Heart right ventricle (tissue), 16 donors: Measurements from ENCODE around the gene MSLN. TPM values are rescaled to one million over a fixed set of nuclear protein-coding genes. Genes with fewer than 3 reads are reported as not detected.

Source experiments
- ATAC-seq, 8 donors: fragments of 200-7000 bp; cut with Tn5 transposase; one replicate each; pipeline ENCODE4 v1.9.1; 2020; ENCODE audit warnings: mild to moderate bottlenecking in 8 of 8, moderate library complexity in 8 of 8, moderate number of reproducible peaks in 1 of 8
- DNase-seq, 2 donors: peaks; one replicate each; pipeline ENCODE4 v3.0.0-alpha.2; 2020
- H3K27ac ChIP-seq, 10 donors: fragments of 200-600 bp; sonication (generic) in 2 of 10; one replicate each; pipeline versions ENCODE4 v1.5.0 to v1.8.0; 2020 to 2022; ENCODE audit warnings: mild to moderate bottlenecking in 3 of 10
- H3K27me3 ChIP-seq, 7 donors: fragments of 200-600 bp; one replicate each; pipeline ENCODE4 v1.8.0; 2021 to 2022; ENCODE audit warnings: mild to moderate bottlenecking in 2 of 7
- H3K36me3 ChIP-seq, 9 donors: fragments of 200-600 bp; sonication (generic) in 1 of 9; one replicate each; pipeline versions ENCODE4 v1.5.0 to v1.8.0; 2020 to 2022; ENCODE audit warnings: mild to moderate bottlenecking in 2 of 9
- H3K4me1 ChIP-seq, 9 donors: fragments of 200-600 bp; sonication (generic) in 1 of 9; one replicate each; pipeline versions ENCODE4 v1.5.0 to v1.8.0; 2020 to 2022; ENCODE audit warnings: mild to moderate bottlenecking in 4 of 9
- H3K4me3 ChIP-seq, 10 donors: fragments of 200-600 bp; sonication (generic) in 2 of 10; one replicate each; pipeline versions ENCODE4 v1.5.0 to v1.8.0; 2020 to 2022; ENCODE audit warnings: mild to moderate bottlenecking in 7 of 10, moderate library complexity in 2 of 10
- H3K9me3 ChIP-seq, 11 donors: fragments of 200-600 bp in 10 of 11; sonication (generic) in 2 of 11; one replicate each; pipeline versions ENCODE4 v1.5.0 to v1.8.0; 2013 to 2022; ENCODE audit warnings: mild to moderate bottlenecking in 2 of 11, control low read depth in 1 of 11, moderate library complexity in 1 of 11
- WGBS, 2 donors: extraction: QIAGEN DNeasy Blood & Tissue Kit; methylation state at CpG; one replicate each; pipeline ENCODE4 v1.1.7; 2013; ENCODE audit warnings: inconsistent platforms in 1 of 2; 5-methylcytosine and 5-hydroxymethylcytosine counted together
- intact Hi-C, 10 donors: fragments of 100-400 bp; cut with DNase I; formaldehyde crosslinking; loops; one replicate each; pipeline versions ENCODE4 v1.11.1 to v1.14.2; 2022
- microRNA-seq, 2 donors: library from miRNA; unstranded; fragments of <30 nt; microRNA quantifications; one replicate each; pipeline ENCODE4 v1.2.0, GENCODE V29; 2021
- polyA plus RNA-seq, 2 donors: library from polyadenylated mRNA; stranded (reverse); fragments of 200-250 nt; gene quantifications; one replicate each; pipeline ENCODE4 v1.2.3, GENCODE V29; 2013
- total RNA-seq, 10 donors: library from RNA; stranded (reverse); fragmentation: NEBNext Ultra II Directional in 3 of 10; extraction: Animal tissue kit (Norgen Biotek cat#: 25700) in 3 of 10; gene quantifications; one replicate each; pipeline versions ENCODE4 v1.2.1 to v1.2.4, GENCODE V29; 2021 to 2023
- TF ChIP-seq, protein P1 (sequence below), 9 donors: fragments of 200-600 bp; sonication (generic) in 2 of 9; IDR thresholded peaks; one replicate each; pipeline versions ENCODE4 v1.5.0 to v1.8.0; 2021 to 2022; ENCODE audit warnings: antibody characterized with exemption in 9 of 9, mild to moderate bottlenecking in 5 of 9, moderate library complexity in 1 of 9
- donor health status: Arrhythmogenic right ventricular cardiomyopathy.
- donor health status: ischemic (EF 13 %, LVEDD 7.1; RV severe dilation, severe dysfunction).
- donor health status: healthy with polysubstance abuse.
- donor health status: DM: no; HTN: yes; CAD: no.
- donor health status: DM: no; HTN: no; CAD: no.
- donor health status: ischemic (EF 25% LVEDD 6.9; RV normal size, moderate dysfunction).
- donor health status: ischemic (EF 25% LVEDD 5.7; RV mildly dilated, moderate dysfunction).
- donor health status: healthy.
- donor health status: DM: yes; HTN: yes; CAD: no.
- donor health status: Ischemic cardiomyopathy.
- donor health status: ischemic (EF 35%, LVEDD 5.7; RV mildly dilated, moderate dysfunction).
- donor health status: nonischemic (EF 11% LVEDD 7.7; RV severe dilation, severe dysfunction).
- donor health status: DM: yes; HTN: yes; CAD: no.
- donor health status: PGD.
- donor health status: ischemic (EF 29% LVEDD 5.4; RV normal size, mild dysfunction).
- donor health status: nonischemic (EF 23%, LVEDD 6.1; RV moderate dilation, normal function).

MSLN gene
- total and polyA plus RNA-seq, 12 donors = 0.09 to 4.0 (median 0.28) TPM; not detected in 8

DNA sequence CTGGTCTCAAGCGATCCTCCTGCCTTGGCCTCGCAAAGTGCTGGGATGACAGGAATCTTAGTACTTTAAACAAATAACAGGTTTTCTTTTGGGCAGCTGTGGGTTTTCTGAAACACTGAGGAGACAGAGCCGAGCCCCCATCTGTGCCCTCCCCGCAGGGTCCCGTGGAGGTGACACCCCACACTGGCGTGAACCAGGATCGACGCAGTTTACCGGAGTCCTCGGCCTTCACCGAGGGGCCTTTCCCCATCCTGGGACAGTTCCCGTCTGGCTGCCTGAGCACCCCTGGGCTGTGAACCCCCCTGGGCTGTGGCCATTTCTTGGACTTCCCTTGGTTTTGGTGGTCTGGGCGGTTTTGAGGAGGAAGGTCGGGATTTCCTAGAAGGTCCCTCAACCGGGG is 55.3 kb downstream of the MSLN start:
- Histone ChIP-seq H3K27ac (no peak overlapping the region), H3K27me3 (peaks cover 7 to 94% (median 78%) of the 10 kb centered on the region in 7 donors), H3K36me3 (no peaks in the 10 kb centered on the region), H3K4me3 (no peak overlapping the region), H3K4me1 (peaks cover 0 to 12% (median 0%) of the 10 kb centered on the region in 9 donors), H3K9me3 (peaks cover 0 to 5% (median 0%) of the 10 kb centered on the region in 11 donors)
- WGBS, 2 donors = 94 to 95% methylated on average over 15 of the region's 15 CpGs
- no peak for DNase-seq
- ATAC-seq = no peak
- TF ChIP-seq, protein P1, sequence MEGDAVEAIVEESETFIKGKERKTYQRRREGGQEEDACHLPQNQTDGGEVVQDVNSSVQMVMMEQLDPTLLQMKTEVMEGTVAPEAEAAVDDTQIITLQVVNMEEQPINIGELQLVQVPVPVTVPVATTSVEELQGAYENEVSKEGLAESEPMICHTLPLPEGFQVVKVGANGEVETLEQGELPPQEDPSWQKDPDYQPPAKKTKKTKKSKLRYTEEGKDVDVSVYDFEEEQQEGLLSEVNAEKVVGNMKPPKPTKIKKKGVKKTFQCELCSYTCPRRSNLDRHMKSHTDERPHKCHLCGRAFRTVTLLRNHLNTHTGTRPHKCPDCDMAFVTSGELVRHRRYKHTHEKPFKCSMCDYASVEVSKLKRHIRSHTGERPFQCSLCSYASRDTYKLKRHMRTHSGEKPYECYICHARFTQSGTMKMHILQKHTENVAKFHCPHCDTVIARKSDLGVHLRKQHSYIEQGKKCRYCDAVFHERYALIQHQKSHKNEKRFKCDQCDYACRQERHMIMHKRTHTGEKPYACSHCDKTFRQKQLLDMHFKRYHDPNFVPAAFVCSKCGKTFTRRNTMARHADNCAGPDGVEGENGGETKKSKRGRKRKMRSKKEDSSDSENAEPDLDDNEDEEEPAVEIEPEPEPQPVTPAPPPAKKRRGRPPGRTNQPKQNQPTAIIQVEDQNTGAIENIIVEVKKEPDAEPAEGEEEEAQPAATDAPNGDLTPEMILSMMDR (IDR thresholded peaks at IDR 0.05) = no peak
- intact Hi-C loops = loop anchor here in 4 of 10 donors (2.0 to 10.0 kb wide), 2 partner anchors 239 to 379 kb away; no protein-coding TSS in a partner anchor

DNA sequence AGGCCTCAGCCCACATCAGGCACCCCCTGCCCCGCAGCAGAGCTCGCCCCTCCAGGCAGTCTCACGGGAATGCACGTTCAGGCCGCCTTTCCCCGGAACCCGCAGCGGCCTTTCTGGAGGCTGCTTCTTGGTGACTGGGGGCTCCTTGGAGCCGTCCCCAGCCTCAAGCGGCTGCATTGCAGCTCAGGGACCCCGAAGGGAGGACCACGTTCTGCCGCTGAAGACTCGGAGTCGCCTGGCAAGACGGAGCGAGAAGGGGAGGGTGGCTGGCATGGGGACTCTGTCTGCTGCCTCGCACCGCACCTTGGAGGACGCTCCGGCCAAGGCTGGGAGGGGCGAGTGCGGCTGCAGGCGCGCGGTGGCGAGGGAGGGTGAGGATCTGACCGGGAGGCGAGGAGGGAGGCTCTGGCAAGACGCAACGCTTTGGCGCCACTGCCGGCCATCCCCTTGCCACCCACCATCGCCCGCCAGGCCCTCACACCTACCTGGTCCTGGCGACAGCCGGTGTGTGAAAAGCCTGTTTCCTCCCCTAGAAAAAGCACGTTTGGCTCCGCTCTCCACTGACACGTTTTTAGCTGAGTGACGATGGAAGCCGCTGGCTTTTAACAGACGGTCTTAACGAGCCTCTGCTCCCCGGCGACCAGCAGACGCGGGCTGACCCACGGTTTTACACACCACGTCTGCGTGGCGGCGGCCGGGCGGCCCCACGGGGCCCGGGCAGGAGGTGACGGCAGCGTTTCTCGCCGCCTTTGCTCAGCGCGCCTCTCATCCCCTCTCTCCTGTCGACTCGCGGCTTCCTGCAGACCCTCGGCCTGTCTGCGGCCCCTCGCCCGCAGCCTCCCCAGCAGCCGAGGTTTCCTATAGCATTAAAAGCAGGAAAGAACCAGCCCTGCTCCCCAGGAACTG is 56.7 kb downstream of the MSLN start:
- peaks cover 7 to 100% (median 83%) of the 10 kb centered on the region in 7 donors for H3K27me3 ChIP-seq
- H3K4me1 ChIP-seq = peaks cover 0 to 12% (median 0%) of the 10 kb centered on the region in 9 donors
- no peak for DNase-seq
- H3K9me3 ChIP-seq = peaks cover 0 to 3% (median 0%) of the 10 kb centered on the region in 11 donors
- WGBS, 2 donors = 55 to 61% methylated on average over 71 of the region's 71 CpGs
- H3K36me3 ChIP-seq = no peaks in the 10 kb centered on the region
- intact Hi-C loops = loop anchor here in 1 of 10 donors (10.0 kb wide), 1 partner anchor 378 kb away; no protein-coding TSS in a partner anchor
- H3K27ac ChIP-seq = no peak overlapping the region
- H3K4me3 ChIP-seq = no peak overlapping the region
- ATAC-seq = no peak
- TF ChIP-seq, protein P1 (IDR thresholded peaks at IDR 0.05) = no peak

DNA sequence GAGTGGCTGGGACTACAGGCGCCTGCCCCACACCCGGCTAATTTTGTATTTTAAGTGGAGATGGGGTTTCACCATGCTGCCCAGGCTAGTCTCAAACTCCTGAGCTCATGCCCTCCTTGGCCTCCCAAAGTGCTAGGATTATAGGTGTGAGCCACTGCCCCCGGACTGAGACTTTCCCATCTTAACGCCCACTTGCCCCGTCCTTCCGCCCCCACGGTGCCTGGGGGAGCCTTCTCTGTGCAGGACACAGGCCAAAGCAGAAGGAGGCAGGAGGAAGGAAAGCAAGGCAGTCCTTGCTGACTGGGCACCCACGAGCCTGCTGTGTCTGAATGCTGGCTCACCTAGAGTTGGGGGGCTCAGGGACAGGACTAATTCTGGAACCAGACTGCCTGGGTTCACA is 57.6 kb downstream of the MSLN start:
- no peak for DNase-seq
- H3K4me1 ChIP-seq = peaks cover 0 to 11% (median 0%) of the 10 kb centered on the region in 9 donors
- peaks cover 7 to 98% (median 81%) of the 10 kb centered on the region in 7 donors for H3K27me3 ChIP-seq
- H3K9me3 ChIP-seq = no peaks in the 10 kb centered on the region
- intact Hi-C loops = loop anchor here in 1 of 10 donors (10.0 kb wide), 1 partner anchor 377 kb away; no protein-coding TSS in a partner anchor
- H3K36me3 ChIP-seq = no peaks in the 10 kb centered on the region
- no peak for ATAC-seq
- no peak overlapping the region for H3K4me3 ChIP-seq
- TF ChIP-seq, protein P1 (IDR thresholded peaks at IDR 0.05) = no peak
- 64 to 84% methylated on average over 8 of the region's 8 CpGs for WGBS, 2 donors
- no peak overlapping the region for H3K27ac ChIP-seq

Small RNA genes within 50 kb of the gene (microRNA-seq; reads per million reads assigned to microRNA genes)
- gene MIR662 = 0 reads per million in 2 donors

Other genes with a start within 250 kb of the MSLN start
- gene CAPN15, start 233.0 kb upstream of the MSLN start, total RNA-seq = 10 to 100 TPM; 11.1 to 23.4 (median 15.3) TPM
- 10 to 100 TPM; 19.2 to 39.5 TPM for gene CAPN15, start 233.0 kb upstream of the MSLN start, polyA plus RNA-seq
- gene PRR35, start 200.3 kb upstream of the MSLN start, total RNA-seq = not detected
- gene PRR35, start 200.3 kb upstream of the MSLN start, polyA plus RNA-seq = not detected
- under 1 TPM in 8 of 10 donors, not detected in 2; 0.12 to 0.75 (median 0.47) TPM for gene NHLRC4, start 193.7 kb upstream of the MSLN start, total RNA-seq
- gene NHLRC4, start 193.7 kb upstream of the MSLN start, polyA plus RNA-seq = under 1 TPM; 0.51 to 0.59 TPM
- 10 to 100 TPM; 13.7 to 26.8 (median 19.2) TPM for gene PIGQ, start 190.8 kb upstream of the MSLN start, total RNA-seq
- 10 to 100 TPM; 35.3 to 43.7 TPM for gene PIGQ, start 190.8 kb upstream of the MSLN start, polyA plus RNA-seq
- gene RAB40C, start 170.7 kb upstream of the MSLN start, total RNA-seq = 10 to 100 TPM in 9 of 10 donors, 1 to 10 TPM in 1; 9.1 to 16.1 (median 12.1) TPM
- gene RAB40C, start 170.7 kb upstream of the MSLN start, polyA plus RNA-seq = 10 to 100 TPM; 19.4 to 32.0 TPM
- under 1 TPM; 0.11 to 0.80 (median 0.27) TPM for gene WFIKKN1, start 129.7 kb upstream of the MSLN start, total RNA-seq
- gene WFIKKN1, start 129.7 kb upstream of the MSLN start, polyA plus RNA-seq = under 1 TPM; 0.61 to 0.95 TPM
- gene METTL26, start 124.4 kb upstream of the MSLN start, total RNA-seq = 10 to 100 TPM; 34.5 to 75.9 (median 43.8) TPM
- 100 to 1,000 TPM; 123 to 237 TPM for gene METTL26, start 124.4 kb upstream of the MSLN start, polyA plus RNA-seq
- 100 to 1,000 TPM in 4 of 10 donors, 10 to 100 TPM in 6; 68.8 to 152 (median 87.8) TPM for gene MCRIP2, start 118.9 kb upstream of the MSLN start, total RNA-seq
- 100 to 1,000 TPM; 163 to 474 TPM for gene MCRIP2, start 118.9 kb upstream of the MSLN start, polyA plus RNA-seq
- gene WDR90, start 111.4 kb upstream of the MSLN start, total RNA-seq = 10 to 100 TPM in 4 of 10 donors, 1 to 10 TPM in 6; 7.6 to 13.7 (median 9.9) TPM
- gene WDR90, start 111.4 kb upstream of the MSLN start, polyA plus RNA-seq = 10 to 100 TPM in 1 of 2 donors, 1 to 10 TPM in 1; 7.1 to 23.8 TPM
- 100 to 1,000 TPM in 3 of 10 donors, 10 to 100 TPM in 7; 66.8 to 118 (median 89.2) TPM for gene RHOT2, start 92.6 kb upstream of the MSLN start, total RNA-seq
- 100 to 1,000 TPM; 101 to 261 TPM for gene RHOT2, start 92.6 kb upstream of the MSLN start, polyA plus RNA-seq
- 1 to 10 TPM; 1.2 to 2.6 (median 2.1) TPM for gene RHBDL1, start 85.1 kb upstream of the MSLN start, total RNA-seq
- 1 to 10 TPM in 1 of 2 donors, under 1 TPM in 1; 0.90 to 7.4 TPM for gene RHBDL1, start 85.1 kb upstream of the MSLN start, polyA plus RNA-seq
- 100 to 1,000 TPM; 101 to 147 (median 116) TPM for gene STUB1, start 80.3 kb upstream of the MSLN start, total RNA-seq
- 100 to 1,000 TPM in 1 of 2 donors, 10 to 100 TPM in 1; 92.7 to 165 TPM for gene STUB1, start 80.3 kb upstream of the MSLN start, polyA plus RNA-seq
- gene JMJD8, start 76.4 kb upstream of the MSLN start, total RNA-seq = 10 to 100 TPM; 36.9 to 50.6 (median 44.0) TPM
- 10 to 100 TPM; 34.7 to 60.6 TPM for gene JMJD8, start 76.4 kb upstream of the MSLN start, polyA plus RNA-seq
- gene WDR24, start 70.3 kb upstream of the MSLN start, total RNA-seq = 1 to 10 TPM; 6.8 to 9.7 (median 8.4) TPM
- 1 to 10 TPM; 7.2 to 9.2 TPM for gene WDR24, start 70.3 kb upstream of the MSLN start, polyA plus RNA-seq
- under 1 TPM in 6 of 10 donors, not detected in 4; 0.07 to 0.64 (median 0.12) TPM for gene FBXL16, start 54.9 kb upstream of the MSLN start, total RNA-seq
- gene FBXL16, start 54.9 kb upstream of the MSLN start, polyA plus RNA-seq = under 1 TPM; 0.04 to 0.07 TPM
- gene METRN, start 45.6 kb upstream of the MSLN start, total RNA-seq = 10 to 100 TPM; 51.4 to 77.2 (median 60.5) TPM
- 100 to 1,000 TPM in 1 of 2 donors, 10 to 100 TPM in 1; 54.0 to 103 TPM for gene METRN, start 45.6 kb upstream of the MSLN start, polyA plus RNA-seq
- 10 to 100 TPM; 23.3 to 40.3 (median 31.0) TPM for gene ANTKMT, start 39.6 kb upstream of the MSLN start, total RNA-seq
- gene ANTKMT, start 39.6 kb upstream of the MSLN start, polyA plus RNA-seq = 10 to 100 TPM; 37.3 to 91.1 TPM
- 1 to 10 TPM in 1 of 10 donors, under 1 TPM in 8, not detected in 1; 0.21 to 1.0 (median 0.30) TPM for gene CCDC78, start 34.3 kb upstream of the MSLN start, total RNA-seq
- gene CCDC78, start 34.3 kb upstream of the MSLN start, polyA plus RNA-seq = 1 to 10 TPM in 1 of 2 donors, under 1 TPM in 1; 0.77 to 1.7 TPM
- gene HAGHL, start 33.6 kb upstream of the MSLN start, total RNA-seq = 10 to 100 TPM in 7 of 10 donors, 1 to 10 TPM in 3; 5.1 to 23.3 (median 10.6) TPM
- gene HAGHL, start 33.6 kb upstream of the MSLN start, polyA plus RNA-seq = 10 to 100 TPM; 17.9 to 80.0 TPM
- gene CIAO3, start 19.7 kb upstream of the MSLN start, total RNA-seq = 10 to 100 TPM; 18.7 to 33.0 (median 24.1) TPM
- gene CIAO3, start 19.7 kb upstream of the MSLN start, polyA plus RNA-seq = 10 to 100 TPM; 29.1 to 62.9 TPM
- 10 to 100 TPM in 1 of 10 donors, 1 to 10 TPM in 9; 5.8 to 12.0 (median 7.9) TPM for gene RPUSD1, start 27.6 kb downstream of the MSLN start, total RNA-seq
- gene RPUSD1, start 27.6 kb downstream of the MSLN start, polyA plus RNA-seq = 10 to 100 TPM; 13.7 to 23.3 TPM
- gene CHTF18, start 27.9 kb downstream of the MSLN start, total RNA-seq = 1 to 10 TPM; 2.8 to 8.2 (median 5.2) TPM
- gene CHTF18, start 27.9 kb downstream of the MSLN start, polyA plus RNA-seq = 1 to 10 TPM; 6.0 to 7.0 TPM
- not detected for gene GNG13, start 40.0 kb downstream of the MSLN start, total RNA-seq
- gene GNG13, start 40.0 kb downstream of the MSLN start, polyA plus RNA-seq = not detected
- gene LMF1, start 210.2 kb downstream of the MSLN start, total RNA-seq = 10 to 100 TPM in 2 of 10 donors, 1 to 10 TPM in 8; 5.7 to 14.2 (median 7.6) TPM
- gene LMF1, start 210.2 kb downstream of the MSLN start, polyA plus RNA-seq = 10 to 100 TPM in 1 of 2 donors, 1 to 10 TPM in 1; 5.1 to 15.4 TPM
- 1 to 10 TPM in 5 of 10 donors, under 1 TPM in 5; 0.35 to 2.3 (median 0.97) TPM for gene SOX8, start 221.0 kb downstream of the MSLN start, total RNA-seq
- gene SOX8, start 221.0 kb downstream of the MSLN start, polyA plus RNA-seq = 1 to 10 TPM in 1 of 2 donors, under 1 TPM in 1; 0.97 to 2.0 TPM